Adrenal gland (tissue), 12 donors: ENCODE measurements around the gene IPCEF1. TPM values are rescaled to one million over a fixed set of nuclear protein-coding genes. Genes with fewer than 3 reads are reported as not detected.
A peak's percentile ranks its signal among the peaks of the same experiment; 100 is the strongest.
"Not testable (repeated sequence)": the region's sequence is repeated elsewhere in the genome, so short reads cannot be mapped to it uniquely, and the experiment has no call there.

Experiments
- DNase-seq, 7 donors: peaks; one replicate each; pipeline ENCODE4 v3.0.0-alpha.2; 2019 to 2020
- H3K27ac ChIP-seq, 5 donors: fragments of 200-600 bp; sonication (generic) in 4 of 5; 1 replicate in 3 of 5; 2 replicates in 2 of 5; pipeline versions ENCODE4 v1.5.1 to v1.8.0; 2016 to 2020; ENCODE audit warnings: mild to moderate bottlenecking in 1 of 5
- H3K27me3 ChIP-seq: fragments of 200-600 bp; 2 replicates; pipeline ENCODE4 v1.8.0; 2021
- H3K36me3 ChIP-seq, 2 donors: fragments of 200-600 bp; replicated peaks in 1 of 2; 1 replicate in 1 of 2; 2 replicates in 1 of 2; pipeline versions ENCODE4 v1.5.1 to v1.8.0; 2018 to 2022
- H3K4me1 ChIP-seq, 2 donors: fragments of 200-600 bp; replicated peaks in 1 of 2; 1 replicate in 1 of 2; 2 replicates in 1 of 2; pipeline versions ENCODE4 v1.5.1 to v1.8.0; 2018 to 2021
- H3K4me3 ChIP-seq, 4 donors: fragments of 200-600 bp; sonication (generic) in 3 of 4; one replicate each; pipeline ENCODE4 v1.5.1; 2016 to 2018
- H3K9me3 ChIP-seq, 3 donors: fragments of 200-600 bp; sonication (generic) in 1 of 3; replicated peaks in 1 of 3; 1 replicate in 2 of 3; 2 replicates in 1 of 3; pipeline versions ENCODE4 v1.5.1 to v1.8.0; 2016 to 2021
- CTCF ChIP-seq, 6 experiments: fragments of 450-650 bp in 4 of 6; fragments of 200-600 bp in 2 of 6; sonication (generic) in 1 of 6; IDR thresholded peaks; 1 replicate in 5 of 6; 2 replicates in 1 of 6; pipeline versions ENCODE4 v1.5.1 to v1.8.0; 2016 to 2021; ENCODE audit warnings: antibody characterized with exemption in 6 of 6, mild to moderate bottlenecking in 2 of 6, moderate library complexity in 1 of 6
- POLR2A ChIP-seq, 2 donors: fragments of 450-650 bp; IDR thresholded peaks; one replicate each; pipeline ENCODE4 v1.6.1; 2017; ENCODE audit warnings: antibody characterized with exemption in 2 of 2, mild to moderate bottlenecking in 2 of 2, moderate library complexity in 1 of 2
- WGBS, 4 donors: extraction: QIAGEN DNeasy Blood & Tissue Kit in 2 of 4; methylation state at CpG; one replicate each; pipeline versions ENCODE4 v1.1.5 to v1.1.7; 2013 to 2017; 5-methylcytosine and 5-hydroxymethylcytosine counted together
- intact Hi-C, 2 donors: fragments of 100-400 bp; cut with DNase I; formaldehyde crosslinking; loops; one replicate each; pipeline versions ENCODE4 v1.14.1 to v1.15.0; 2022 to 2023
- polyA plus RNA-seq, 3 donors: library from polyadenylated mRNA; stranded (reverse); fragments of 200-250 nt in 2 of 3; fragments of 350-450 nt in 1 of 3; fragmentation: Illumina TruSeq in 1 of 3; extraction: RNeasy Lipid Tissue Mini Kit (QIAGEN cat#74804) in 1 of 3; gene quantifications; one replicate each; pipeline ENCODE4 v1.2.3, GENCODE V29; 2013 to 2014
- total RNA-seq, 9 donors: library from RNA; depleted of rRNA in 4 of 9; stranded (reverse); fragments of >200 nt in 4 of 9; fragments of 120-200 nt in 1 of 9; fragmentation: NEBNext Ultra II Directional in 1 of 9; extraction: Animal tissue kit (Norgen Biotek cat#: 25700) in 1 of 9; gene quantifications; one replicate each; pipeline versions ENCODE4 v1.1.0 to v1.2.4, GENCODE V29; 2013 to 2023
- donor health status: healthy with polysubstance abuse.
- donor health status: Bipolar disorder and iron deficiency.
- donor health status: DM: yes; HTN: yes; CAD: no.
- donor health status: DM: no; HTN: no; CAD: no.
- donor health status: DM: no; HTN: no; CAD: no.
- donor health status: DM: yes; HTN: yes; CAD: no.

The IPCEF1 gene
- total and polyA plus RNA-seq, 12 donors: 0.07 to 1.2 (median 0.72) TPM; not detected in 1

GRCh38 chr6:154206996-154207395, 149.6 kb downstream of the IPCEF1 start:
- no peaks in the 10 kb centered on the region for H3K27me3 ChIP-seq
- no peak for DNase-seq
- no peaks in the 10 kb centered on the region for H3K4me1 ChIP-seq
- intact Hi-C loops: no loop called here
- no peak overlapping the region for H3K27ac ChIP-seq
- no peaks in the 10 kb centered on the region for H3K9me3 ChIP-seq
- TF ChIP-seq POLR2A (IDR thresholded peaks at IDR 0.05): no peak
- TF ChIP-seq CTCF (IDR thresholded peaks at IDR 0.05): no peak
- H3K4me3 ChIP-seq: no peak overlapping the region
- no peaks in the 10 kb centered on the region for H3K36me3 ChIP-seq
- 60 to 74% (median 69%) methylated on average over 4 of the region's 4 CpGs for WGBS, 4 donors

GRCh38 chr6:154206141-154206540, 150.5 kb downstream of the IPCEF1 start:
- Histone ChIP-seq H3K27me3 (no peaks in the 10 kb centered on the region), H3K27ac (no peak overlapping the region), H3K4me1 (no peaks in the 10 kb centered on the region), H3K36me3 (no peaks in the 10 kb centered on the region), H3K9me3 (no peaks in the 10 kb centered on the region), H3K4me3 (no peak overlapping the region)
- WGBS, 4 donors: 90 to 96% (median 92%) methylated on average over 2 of the region's 2 CpGs
- DNase-seq: no peak
- TF ChIP-seq CTCF (IDR thresholded peaks at IDR 0.05) (no peak), POLR2A (IDR thresholded peaks at IDR 0.05) (no peak)
- intact Hi-C loops: no loop called here

GRCh38 chr6:154202958-154203357, 153.6 kb downstream of the IPCEF1 start:
- no peaks in the 10 kb centered on the region for H3K27me3 ChIP-seq
- no peaks in the 10 kb centered on the region for H3K4me1 ChIP-seq
- no peaks in the 10 kb centered on the region for H3K36me3 ChIP-seq
- H3K27ac ChIP-seq: no peak overlapping the region
- 83 to 89% (median 87%) methylated on average over 6 of the region's 6 CpGs for WGBS, 4 donors
- TF ChIP-seq CTCF (IDR thresholded peaks at IDR 0.05) (no peak), POLR2A (IDR thresholded peaks at IDR 0.05) (no peak)
- DNase-seq: no peak
- intact Hi-C loops: no loop called here
- H3K4me3 ChIP-seq: no peak overlapping the region
- H3K9me3 ChIP-seq: no peaks in the 10 kb centered on the region

- H3K27me3 ChIP-seq: no peaks in the 10 kb centered on the region
- H3K36me3 ChIP-seq: no peaks in the 10 kb centered on the region
- no peak overlapping the region for H3K27ac ChIP-seq
- TF ChIP-seq POLR2A (IDR thresholded peaks at IDR 0.05) (no peak), CTCF (IDR thresholded peaks at IDR 0.05) (no peak)
- no peaks in the 10 kb centered on the region for H3K9me3 ChIP-seq
- DNase-seq: no peak
- H3K4me1 ChIP-seq: peaks cover 0 to 4% of the 10 kb centered on the region in 2 donors
- no peak overlapping the region for H3K4me3 ChIP-seq
- intact Hi-C loops: no loop called here
- 63 to 67% (median 66%) methylated on average over 3 of the region's 3 CpGs for WGBS, 4 donors
Measured at GRCh38 chr6:154202339-154202738, 154.3 kb downstream of the IPCEF1 start.

- peak in 1 of 7 donors; percentile 22 for DNase-seq
- H3K27me3 ChIP-seq, H3K36me3 ChIP-seq, intact Hi-C loops, H3K9me3 ChIP-seq, H3K27ac ChIP-seq, H3K4me3 ChIP-seq: not testable (repeated sequence)
- H3K4me1 ChIP-seq: peaks cover 0 to 10% of the 10 kb centered on the region in 2 donors
- 72 to 91% (median 82%) methylated on average over 4 of the region's 4 CpGs for WGBS, 4 donors
Measured at GRCh38 chr6:154201688-154202087, 154.9 kb downstream of the IPCEF1 start.
